GM12878 (cell line): ENCODE results near the gene SLC3A2. TPM values are rescaled to one million over a fixed set of nuclear protein-coding genes. Genes with fewer than 3 reads are reported as not detected.

Source experiments
- ATAC-seq: fragments of 200-7000 bp; cut with Tn5 transposase; 3 replicates; pipeline ENCODE4 v1.9.1; 2020; ENCODE audit warnings: mild to moderate bottlenecking, moderate library complexity
- BruUV-seq: library from RNA; stranded (reverse); fragments of 400-500 nt; replicated peaks from 2 replicates; lab custom pipeline; 2021; lab: Mats Ljungman, UMichigan
- CTCF ChIA-PET: fragments of 300-600 bp; sonication (Branson Sonifier 250); formaldehyde crosslinking; extraction: SDS; loops from one replicate; lab custom pipeline; 2021; ENCODE audit warnings: inconsistent platforms; lab: Yijun Ruan, JAX
- POLR2A ChIA-PET: fragments of 350-600 bp; formaldehyde crosslinking; extraction: SDS; loops from one replicate; lab custom pipeline; 2021; ENCODE audit warnings: inconsistent platforms; lab: Charles Lee
- RAD21 ChIA-PET: fragments of 300-600 bp; sonication (Branson Sonifier 250); formaldehyde crosslinking; loops from one replicate; lab custom pipeline; 2023; ENCODE audit warnings: antibody characterized with exemption; ENCODE audit not compliant: unreplicated experiment; lab: Charles Lee
- SMC1A ChIA-PET: fragments of 300-600 bp; sonication (Branson Sonifier 250); formaldehyde crosslinking; loops from one replicate; lab custom pipeline; 2023; ENCODE audit not compliant: unreplicated experiment, uncharacterized antibody; lab: Charles Lee
- DNase-seq: peaks from one replicate; pipeline ENCODE4 v3.0.0-alpha.2; 2011; ENCODE audit warnings: low read depth, low spot score
- FAIRE-seq: peaks from 3 replicates; lab custom pipeline; 2011; peaks lifted over from hg19 to GRCh38; lab: Jason Lieb, UNC
- H2AFZ ChIP-seq: 2 replicates; pipeline ENCODE4 v1.6.0; 2011; ENCODE audit warnings: low read depth, low read length, control low read depth; ENCODE audit not compliant: control insufficient read depth
- H3K27ac ChIP-seq: 2 replicates; pipeline ENCODE4 v1.5.1; 2011; ENCODE audit warnings: control low read depth; ENCODE audit not compliant: control insufficient read depth, insufficient read depth
- H3K27me3 ChIP-seq, 2 experiments: replicated peaks in 1 of 2; 2 replicates each; pipeline versions ENCODE4 v1.6.0 to v1.6.1; 2011; ENCODE audit warnings: low read length in 1 of 2; ENCODE audit not compliant: control insufficient read depth in 2 of 2, insufficient read depth in 2 of 2
- H3K36me3 ChIP-seq, 2 experiments: 2 replicates each; pipeline ENCODE4 v1.5.1; 2011; ENCODE audit warnings: low read length in 1 of 2; ENCODE audit not compliant: control insufficient read depth in 2 of 2, insufficient read depth in 2 of 2
- H3K4me1 ChIP-seq: 2 replicates; pipeline ENCODE4 v1.6.1; 2011; ENCODE audit warnings: mild to moderate bottlenecking, low read length, moderate library complexity, mixed read lengths; ENCODE audit not compliant: control insufficient read depth, insufficient read depth
- H3K4me2 ChIP-seq: 2 replicates; pipeline ENCODE4 v1.6.0; 2011; ENCODE audit warnings: control low read depth; ENCODE audit not compliant: control insufficient read depth, insufficient read depth
- H3K4me3 ChIP-seq: fragments of 200-600 bp; sonication (generic); 2 replicates; pipeline ENCODE4 v1.5.1; 2016
- H3K79me2 ChIP-seq: 2 replicates; pipeline ENCODE4 v1.6.0; 2011; ENCODE audit warnings: low read length; ENCODE audit not compliant: control insufficient read depth, insufficient read depth
- H3K9ac ChIP-seq: 2 replicates; pipeline ENCODE4 v1.8.0; 2011; ENCODE audit warnings: low read length, control low read depth, mixed read lengths; ENCODE audit not compliant: control insufficient read depth, insufficient read depth
- H3K9me3 ChIP-seq: replicated peaks from 3 replicates; pipeline ENCODE4 v1.5.1; 2011; ENCODE audit warnings: mild to moderate bottlenecking, low read length; ENCODE audit not compliant: control insufficient read depth, insufficient read depth
- H4K20me1 ChIP-seq: 2 replicates; pipeline ENCODE4 v1.6.0; 2011; ENCODE audit not compliant: control insufficient read depth, insufficient read depth
- BACH1 ChIP-seq: fragments of 450-650 bp; IDR thresholded peaks from 2 replicates; pipeline ENCODE4 v1.6.1; 2017; ENCODE audit warnings: mild to moderate bottlenecking, borderline replicate concordance
- DPF2 ChIP-seq: fragments of 450-650 bp; IDR thresholded peaks from 2 replicates; pipeline ENCODE4 v1.6.1; 2017; ENCODE audit warnings: mild to moderate bottlenecking
- IKZF1 ChIP-seq: fragments of 450-650 bp; conservative IDR thresholded peaks from 2 replicates; pipeline ENCODE4 v1.6.1; 2017; ENCODE audit warnings: antibody characterized with exemption, mild to moderate bottlenecking
- NR2F1 ChIP-seq: fragments of 450-650 bp; conservative IDR thresholded peaks from 2 replicates; pipeline ENCODE4 v1.6.1; 2017; ENCODE audit warnings: mild to moderate bottlenecking
- POU2F2 ChIP-seq: IDR thresholded peaks from 3 replicates; pipeline ENCODE4 v1.6.1; 2011; ENCODE audit warnings: low read depth, mild to moderate bottlenecking, low read length, borderline replicate concordance
- TAF1 ChIP-seq: IDR thresholded peaks from 2 replicates; pipeline ENCODE4 v1.6.1; 2011; ENCODE audit warnings: mild to moderate bottlenecking, low read depth, low read length, borderline replicate concordance
- WRNIP1 ChIP-seq: IDR thresholded peaks from 2 replicates; pipeline ENCODE4 v1.6.1; 2011; ENCODE audit warnings: low read depth, low read length, improper control_type of control experiment, borderline replicate concordance
- YY1 ChIP-seq: IDR thresholded peaks from 2 replicates; pipeline ENCODE4 v1.6.1; 2011; ENCODE audit warnings: low read depth, mild to moderate bottlenecking, low read length
- WGBS: methylation state at CpG from one replicate; pipeline ENCODE4 v1.1.6; 2016; ENCODE audit warnings: low lambda C conversion rate; ENCODE audit not compliant: insufficient replicate concordance, insufficient coverage; ENCODE audit errors: missing lambda C conversion rate; 5-methylcytosine and 5-hydroxymethylcytosine counted together
- in situ Hi-C: fragments of 300-500 bp; cut with MboI; formaldehyde crosslinking; loops from 9 replicates; pipeline ENCODE4 v1.14.3; 2018; ENCODE audit warnings: mixed read lengths
- intact Hi-C: fragments of 100-400 bp; cut with micrococcal nuclease; formaldehyde crosslinking; loops from one replicate; pipeline ENCODE4 v1.14.2; 2022; ENCODE audit not compliant: unreplicated experiment
- polyA plus RNA-seq, 11 experiments: library from polyadenylated mRNA; depleted of rRNA in 4 of 11; unstranded in 6 of 11; stranded (reverse) in 5 of 11; fragments of >200 nt; fragmentation: Nextera tagmentation in 4 of 11; fragmentation: Illumina TruSeq in 1 of 11; extraction: Ambion mirVana in 4 of 11; extraction: Trizol in 1 of 11; gene quantifications; 1 replicate in 1 of 11; 2 replicates in 10 of 11; pipeline versions ENCODE4 v1.2.1 to v1.2.3, GENCODE V29; 2011 to 2016; ENCODE audit warnings: inconsistent platforms in 2 of 11, missing spikeins in 2 of 11, low read depth in 1 of 11
- total RNA-seq, 4 experiments: library from RNA; depleted of rRNA in 3 of 4; stranded (reverse); fragments of >200 nt in 3 of 4; fragmentation: Illumina TruSeq in 1 of 4; extraction: Trizol in 1 of 4; gene quantifications; 2 replicates each; pipeline versions ENCODE4 v1.2.1 to v1.2.3, GENCODE V29; 2013 to 2021

The SLC3A2 gene
- total and polyA plus RNA-seq, 10 of the 15 experiments (the other 5 are each of a cell fraction or from before 2014, with no cell fraction given), result 6.9 to 158 (median 106) TPM

DNA sequence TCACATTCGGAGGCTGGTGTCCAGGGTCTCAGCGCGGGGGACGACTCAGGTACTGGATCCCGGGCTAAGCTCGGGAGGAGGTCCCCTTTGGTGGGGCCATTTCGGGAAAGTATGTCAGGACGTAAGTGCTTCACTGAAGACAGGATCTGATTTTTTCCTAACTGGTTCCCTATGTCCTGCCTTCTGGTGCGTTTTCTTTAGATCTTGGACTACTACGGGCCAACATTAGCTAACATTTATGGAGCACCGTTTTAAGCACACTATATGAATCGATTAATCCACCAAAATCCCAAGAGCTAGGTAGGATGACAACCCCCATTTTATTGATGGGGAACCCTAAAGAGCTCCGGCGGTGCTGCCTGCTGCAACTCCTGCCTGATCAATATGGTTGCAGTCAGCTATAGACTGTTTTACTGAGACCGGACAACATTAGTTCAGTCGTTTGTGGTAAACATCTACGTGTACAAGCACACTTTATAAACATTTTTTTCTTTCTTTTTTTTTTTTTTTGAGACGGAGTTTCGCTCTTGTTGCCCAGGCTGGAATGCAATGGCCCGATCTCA lies 24.3 kb upstream of the SLC3A2 start:
- ChIA-PET RAD21 (interaction anchor here (0.9 to 3.6 kb wide), 12 partner anchors 16 to 312 kb away, joined by 3 to 31 read pairs (median 4); partner anchors contain the start of genes C11orf98, CSKMT, HNRNPUL2 and SLC3A2), CTCF (interaction anchor here (0.5 to 5.9 kb wide), 16 partner anchors 11 to 314 kb away, joined by 3 to 68 read pairs (median 4); partner anchors contain the start of genes SLC3A2, STX5, TAF6L and TMEM179B), SMC1A (interaction anchor here (0.7 to 5.2 kb wide), 12 partner anchors 9 to 191 kb away, joined by 3 to 36 read pairs (median 6); partner anchors contain the start of genes C11orf98, CSKMT, HNRNPUL2 and NXF1), POLR2A (interaction anchor here (0.5 to 7.8 kb wide), 34 partner anchors 9 to 1478 kb away, joined by 3 to 92 read pairs (median 4); partner anchors contain the start of genes B3GAT3, C11orf98, CSKMT and GANAB)
- Histone ChIP-seq H3K4me2 (peak overlapping the region; percentile 88), H3K9ac (peak overlapping the region; percentile 98), H3K79me2 (peaks cover 92% of the 10 kb centered on the region), H3K36me3 (peaks cover 15 to 31% of the 10 kb centered on the region in 2 experiments), H3K27me3 (no peaks in the 10 kb centered on the region), H4K20me1 (0 out of 2 replicates have a peak, but pooled peaks cover 3% of the 10 kb centered on the region), H3K9me3 (no peaks in the 10 kb centered on the region), H3K27ac (peak overlapping the region; percentile 97), H3K4me3 (peak overlapping the region; percentile 98), H2AFZ (peak overlapping the region; percentile 88), H3K4me1 (peaks cover 21% of the 10 kb centered on the region)
- in situ Hi-C loops (no loop called here), intact Hi-C loops (loop anchor here (1.0 kb wide), 2 partner anchors 15 to 129 kb away; partner anchors contain the start of gene HNRNPUL2)
- TF ChIP-seq WRNIP1 (peak; percentile 5; the same call in 1 of the 2 replicates), TAF1 (peak; percentile 43; the same call in 1 of the 2 replicates), DPF2 (peak; percentile 14; the same call in 1 of the 2 replicates), BACH1 (no peak), YY1 (peak; percentile 12; the same call in 1 of the 2 replicates), NR2F1 (0 out of 2 replicates have a peak, but pooled peaks have one; percentile 0), POU2F2 (no peak), IKZF1 (peak; percentile 24)
- DNase-seq (no peak), FAIRE-seq (no peak), ATAC-seq (peak; percentile 21)
- WGBS, result 1% methylated on average over 18 of the region's 20 CpGs
- BruUV-seq, result TSS peak; percentile 93
